ENCODE measurements around the gene GPR25.

GPR25 gene

DNA sequence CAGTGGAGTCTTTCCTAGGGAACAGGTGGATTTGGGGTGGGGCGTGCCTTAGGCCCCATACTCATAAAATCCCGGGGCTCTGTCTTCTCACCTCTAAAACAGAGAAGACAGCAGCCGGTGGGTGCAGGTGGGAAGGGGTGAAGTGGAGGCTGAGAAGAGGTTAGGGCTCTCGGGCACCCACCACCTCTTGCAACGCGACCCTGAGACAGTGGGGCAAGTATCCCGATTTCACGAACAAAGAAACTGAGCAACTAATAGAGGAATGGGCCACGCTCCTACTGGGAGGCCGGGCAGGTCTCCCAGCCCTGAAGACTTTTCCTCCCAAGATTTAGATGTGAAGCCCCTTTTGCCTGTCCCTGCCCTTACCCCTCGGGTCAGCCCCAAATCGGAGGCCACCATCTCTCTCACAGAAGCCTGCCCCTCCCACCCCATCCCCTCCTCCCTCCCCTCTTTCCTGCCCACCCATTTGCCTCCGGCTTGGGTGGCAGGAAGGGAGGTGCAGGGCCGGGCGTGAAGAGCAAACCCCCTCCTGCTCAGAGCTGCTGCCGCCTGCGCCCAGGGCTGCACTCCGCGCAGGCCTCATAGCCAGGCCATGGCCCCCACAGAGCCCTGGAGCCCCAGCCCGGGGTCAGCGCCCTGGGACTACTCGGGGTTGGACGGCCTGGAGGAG is at the start of gene GPR25:
Gene GPR25 (plus strand): TSS at position 536 of the 670 bp plus-strand sequence. CDS start 57 bp downstream, at position 593.
- no peak for DNase-seq

DNA sequence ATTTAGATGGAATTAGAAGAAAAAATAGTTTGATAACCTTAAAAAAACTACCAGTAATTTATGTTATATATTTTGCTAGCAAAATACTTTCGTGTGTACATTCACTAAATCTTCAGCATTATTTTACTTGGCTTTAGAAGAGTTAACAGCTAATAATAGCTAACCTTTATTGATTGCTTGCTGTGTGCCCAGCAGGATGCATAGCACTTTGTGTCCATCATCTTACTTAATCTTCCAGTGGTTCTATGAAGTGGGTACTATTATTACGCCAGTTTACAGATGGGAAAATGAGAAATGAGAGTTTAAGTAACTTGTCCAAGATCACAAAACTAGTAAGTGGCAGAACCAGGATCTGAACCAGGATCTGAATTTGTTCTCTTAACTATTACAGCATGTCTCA is 41.7 kb upstream of the GPR25 start:
- no peak for DNase-seq

DNA sequence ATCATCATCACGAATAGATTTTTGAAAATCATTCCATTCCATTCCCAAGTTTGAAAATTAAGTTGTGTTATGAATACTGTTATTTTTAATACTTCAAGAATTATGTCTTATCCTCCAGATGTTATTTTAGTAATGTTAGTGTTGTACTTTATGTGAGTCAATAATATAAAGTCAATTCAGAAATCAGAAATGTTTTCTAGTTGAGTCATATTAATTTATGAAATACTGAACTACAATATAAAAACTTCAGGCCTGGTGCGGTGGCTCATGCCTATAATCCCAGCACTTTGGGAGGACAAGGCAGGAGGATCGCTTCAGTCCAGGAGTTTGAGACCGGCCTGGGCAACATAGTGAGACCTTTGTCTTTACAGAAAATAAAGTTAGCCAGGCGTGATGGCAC is 38.4 kb upstream of the GPR25 start:
- DNase-seq, result no peak

GRCh38 chr1:200836213-200836612 is 36.6 kb upstream of the GPR25 start:
- DNase-seq, result no peak

GRCh38 chr1:200837931-200838571 is 34.7 kb upstream of the GPR25 start:
- no peak for DNase-seq

DNA sequence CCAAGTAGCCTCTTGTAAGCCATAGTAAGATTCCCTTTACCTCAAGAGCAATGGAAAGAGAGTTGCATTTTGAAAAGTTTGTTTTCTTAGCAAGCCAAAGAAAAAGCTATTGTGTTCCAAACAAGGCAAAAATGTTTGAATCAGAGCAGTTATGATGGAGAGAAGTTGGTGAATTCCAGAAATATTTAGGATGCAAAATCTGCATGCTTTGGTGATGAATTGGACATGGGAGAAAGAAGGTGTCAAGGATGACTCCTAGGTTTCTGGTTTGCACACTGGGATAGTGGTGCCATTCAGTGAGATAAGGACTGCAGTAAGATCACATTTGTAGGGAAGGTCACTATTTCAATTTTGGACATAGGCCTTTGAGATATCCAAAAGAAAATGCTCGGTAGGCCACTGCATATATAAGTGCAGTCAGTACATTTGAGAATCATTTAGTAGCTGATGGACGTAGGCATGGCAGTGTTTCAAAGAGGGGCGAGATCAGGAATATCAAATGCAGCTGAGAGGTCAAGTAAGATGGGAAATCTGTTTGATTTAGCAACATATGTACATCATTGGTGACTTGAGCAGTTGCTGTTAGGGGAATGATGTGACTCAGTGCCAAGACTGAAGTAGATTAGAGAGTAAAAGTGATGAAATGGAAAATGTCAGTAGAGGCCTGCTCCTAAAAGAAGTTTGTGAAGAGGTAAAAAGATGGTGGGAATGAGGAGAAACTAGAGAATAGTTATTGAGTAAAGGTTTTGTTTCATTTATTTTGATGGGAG is 33.9 kb upstream of the GPR25 start:
- no peak for DNase-seq

- DNase-seq, result no peak
These were observed 27.4 kb upstream of the GPR25 start for GRCh38 chr1:200845360-200845759.

DNA sequence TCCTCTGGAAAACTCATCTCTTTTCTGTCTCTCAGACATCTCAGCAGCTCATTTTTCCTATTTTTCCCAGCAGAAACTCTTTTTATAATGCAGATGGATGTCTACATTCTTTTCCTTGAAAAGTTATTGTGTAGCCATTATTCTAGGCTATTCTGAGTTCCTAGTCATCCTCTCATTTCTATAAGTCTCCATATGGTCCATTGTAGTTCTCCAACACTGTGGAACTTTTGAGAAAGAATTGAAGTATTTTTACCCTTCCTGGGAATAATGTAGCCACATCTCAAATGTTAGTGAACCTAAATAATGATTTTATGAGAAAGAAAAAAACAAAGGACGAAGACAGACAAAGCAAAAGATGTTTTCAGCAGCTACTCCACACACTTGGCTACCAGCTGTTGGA is 26.4 kb upstream of the GPR25 start:
- DNase-seq, result no peak

- no peak for DNase-seq
These were observed 23.4 kb upstream of the GPR25 start for GRCh38 chr1:200849430-200849829.

- no peak for DNase-seq
These were observed 22.2 kb upstream of the GPR25 start for GRCh38 chr1:200850554-200850953.

- DNase-seq, result no peak
These were observed 15.9 kb upstream of the GPR25 start for GRCh38 chr1:200856716-200857357.

DNA sequence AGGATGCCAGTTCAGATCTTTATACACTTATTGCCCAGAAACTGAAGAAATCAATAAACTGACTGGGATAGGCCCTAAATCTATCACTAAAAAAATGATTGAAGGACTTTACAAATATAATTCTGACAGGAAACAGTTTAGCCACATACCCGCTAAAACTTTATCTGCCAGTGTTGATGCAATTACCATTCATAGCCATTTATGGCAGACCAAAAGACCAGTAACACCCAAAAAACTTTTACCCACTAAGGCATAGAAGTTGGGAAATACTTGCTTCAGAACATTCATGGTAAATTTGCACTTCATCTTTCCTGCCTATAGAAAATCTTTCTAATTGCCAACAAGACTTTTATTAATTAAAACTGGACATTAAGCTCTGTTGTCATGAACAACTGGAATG is 15.0 kb upstream of the GPR25 start:
- DNase-seq, result no peak

- DNase-seq, result no peak
These were observed 10.7 kb upstream of the GPR25 start for GRCh38 chr1:200861937-200862647.

DNA sequence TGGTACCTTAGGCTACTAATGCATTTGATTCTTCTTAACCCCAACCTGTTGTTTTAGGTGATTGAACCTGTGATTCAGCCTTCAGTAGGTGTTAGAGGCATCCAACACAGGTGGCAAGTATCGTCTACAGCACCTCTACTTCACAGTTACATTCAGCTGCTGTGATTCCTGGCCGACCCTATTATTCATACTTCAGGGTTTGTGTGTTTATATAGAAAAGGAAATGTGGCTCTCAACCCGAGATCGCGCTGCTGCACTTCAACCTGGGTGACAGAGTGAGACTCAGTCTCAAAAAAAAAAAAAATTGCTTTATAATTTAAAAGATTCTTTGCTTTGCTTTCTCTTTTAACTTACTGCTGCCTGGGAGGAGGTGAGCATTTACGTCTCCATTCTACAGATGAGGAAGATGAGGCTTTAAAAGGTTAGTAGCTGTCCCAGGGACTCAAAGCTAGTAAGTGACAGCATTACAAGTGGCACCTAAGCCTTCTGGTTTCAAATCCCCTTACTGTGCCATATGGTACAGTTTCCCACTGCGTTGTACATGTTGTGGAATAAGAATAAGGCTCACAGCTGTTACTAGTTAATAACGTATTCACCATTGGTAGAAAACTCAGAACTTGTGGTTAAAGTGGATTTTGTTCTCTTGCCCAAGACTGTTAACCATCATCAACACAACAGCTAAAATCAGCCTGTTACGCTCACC is 9.9 kb upstream of the GPR25 start:
- no peak for DNase-seq

GRCh38 chr1:200866116-200866515 is 6.7 kb upstream of the GPR25 start:
- no peak for DNase-seq

DNA sequence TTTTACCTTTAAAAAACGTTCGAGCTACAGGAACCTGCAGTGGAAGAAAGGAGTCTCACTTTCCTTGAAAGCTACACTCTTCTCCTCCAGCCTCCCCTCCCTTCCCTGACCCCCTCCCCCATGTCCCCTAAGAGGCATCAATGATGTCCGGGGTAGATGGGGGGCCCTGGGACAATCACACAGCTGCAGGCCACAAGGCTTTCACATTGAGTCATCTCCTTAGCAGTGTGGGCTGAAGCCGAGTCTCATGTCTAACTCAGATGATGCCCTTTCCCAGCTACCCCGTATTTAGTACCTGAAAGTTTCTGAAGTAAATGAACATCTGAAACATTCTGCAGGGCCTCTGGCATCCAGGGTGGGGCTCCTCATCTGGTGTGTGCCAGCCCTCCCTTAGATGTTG is 6.3 kb upstream of the GPR25 start:
- DNase-seq, result no peak

- no peak for DNase-seq
These were observed 5.6 kb upstream of the GPR25 start for GRCh38 chr1:200867018-200867811.

- no peak for DNase-seq
These were observed 3.4 kb upstream of the GPR25 start for GRCh38 chr1:200869376-200869752.

DNA sequence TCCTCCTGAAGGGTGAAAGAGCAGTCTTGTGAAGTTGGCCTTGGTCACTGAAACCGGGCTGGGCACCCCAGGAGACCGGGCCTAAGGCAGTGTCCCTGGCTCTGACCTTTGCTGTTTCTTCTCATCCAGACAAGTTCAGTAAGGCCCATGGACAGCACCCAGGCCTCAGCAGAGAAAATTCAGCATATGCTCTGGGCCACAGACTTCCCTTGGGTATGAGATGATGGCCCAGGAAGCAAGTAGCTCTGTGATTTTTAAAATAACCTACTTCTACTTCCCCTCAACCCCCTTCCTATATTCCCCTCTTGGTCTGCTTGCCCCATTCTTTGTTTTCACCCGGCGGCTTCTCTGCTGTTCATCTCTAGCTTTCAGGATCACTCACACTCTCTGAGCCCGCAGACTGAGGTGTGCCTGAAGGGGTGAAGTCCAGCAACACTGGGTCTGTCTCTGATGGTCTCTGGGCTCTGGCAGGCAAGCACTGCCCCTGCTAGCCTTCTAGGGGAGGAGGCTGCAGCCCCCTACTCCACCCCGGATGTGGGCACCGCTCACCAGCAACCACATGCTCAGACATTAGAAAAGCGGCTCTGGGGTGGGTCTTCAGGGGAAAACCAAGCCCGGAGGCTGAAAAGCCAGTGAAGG is 2.9 kb upstream of the GPR25 start:
- DNase-seq, result no peak

DNA sequence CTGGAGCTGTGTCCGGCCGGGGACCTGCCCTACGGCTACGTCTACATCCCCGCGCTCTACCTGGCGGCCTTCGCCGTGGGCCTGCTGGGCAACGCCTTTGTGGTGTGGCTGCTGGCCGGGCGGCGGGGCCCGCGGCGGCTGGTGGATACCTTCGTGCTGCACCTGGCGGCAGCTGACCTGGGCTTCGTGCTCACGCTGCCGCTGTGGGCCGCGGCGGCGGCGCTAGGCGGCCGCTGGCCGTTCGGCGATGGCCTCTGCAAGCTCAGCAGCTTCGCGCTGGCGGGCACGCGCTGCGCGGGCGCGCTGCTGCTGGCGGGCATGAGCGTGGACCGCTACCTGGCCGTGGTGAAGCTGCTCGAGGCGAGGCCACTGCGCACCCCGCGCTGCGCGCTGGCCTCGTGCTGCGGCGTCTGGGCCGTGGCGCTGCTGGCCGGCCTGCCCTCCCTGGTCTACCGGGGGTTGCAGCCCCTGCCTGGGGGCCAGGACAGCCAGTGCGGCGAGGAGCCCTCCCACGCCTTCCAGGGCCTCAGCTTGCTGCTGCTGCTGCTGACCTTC is 412 bp downstream of the GPR25 start:
- no peak for DNase-seq
